H9 (cell line): ENCODE data around the gene EPHB6. TPM values are rescaled to one million over a fixed set of nuclear protein-coding genes. Genes with fewer than 3 reads are reported as not detected.

Source experiments
- DNase-seq: peaks from one replicate; pipeline ENCODE4 v3.0.0-alpha.2; 2017
- H2AFZ ChIP-seq: one replicate; pipeline ENCODE4 v1.6.1; 2013; ENCODE audit warnings: mild to moderate bottlenecking, low read length, control low read depth, moderate library complexity
- H2AK5ac ChIP-seq: 2 replicates; pipeline ENCODE4 v1.6.1; 2013; ENCODE audit warnings: low read length, control low read depth, mixed read lengths; ENCODE audit not compliant: insufficient read length
- H2BK120ac ChIP-seq: one replicate; pipeline ENCODE4 v1.6.1; 2013; ENCODE audit warnings: low read depth, mild to moderate bottlenecking, low read length, control low read depth, inconsistent platforms; ENCODE audit not compliant: poor library complexity, severe bottlenecking
- H2BK12ac ChIP-seq: 2 replicates; pipeline ENCODE4 v1.6.1; 2013; ENCODE audit warnings: low read length, control low read depth, mixed read lengths, low read depth; ENCODE audit not compliant: insufficient read length
- H2BK15ac ChIP-seq: 2 replicates; pipeline ENCODE4 v1.6.1; 2013; ENCODE audit warnings: low read depth, low read length, control low read depth
- H2BK20ac ChIP-seq: one replicate; pipeline ENCODE4 v1.6.1; 2013; ENCODE audit warnings: low read depth, mild to moderate bottlenecking, low read length, control low read depth, inconsistent platforms; ENCODE audit not compliant: poor library complexity, severe bottlenecking
- H2BK5ac ChIP-seq: 2 replicates; pipeline ENCODE4 v1.6.1; 2013; ENCODE audit warnings: low read length, control low read depth, mixed read lengths; ENCODE audit not compliant: insufficient read length
- H3K14ac ChIP-seq: 2 replicates; pipeline ENCODE4 v1.6.1; 2013; ENCODE audit warnings: low read length, control low read depth; ENCODE audit not compliant: insufficient read depth
- H3K18ac ChIP-seq: 2 replicates; pipeline ENCODE4 v1.6.1; 2013; ENCODE audit warnings: low read depth, mild to moderate bottlenecking, mixed read lengths, low read length, control low read depth; ENCODE audit not compliant: insufficient read length
- H3K23ac ChIP-seq: 2 replicates; pipeline ENCODE4 v1.6.1; 2013; ENCODE audit warnings: low read length, control low read depth, mixed read lengths, low read depth; ENCODE audit not compliant: insufficient read length
- H3K23me2 ChIP-seq: 2 replicates; pipeline ENCODE4 v1.6.1; 2013; ENCODE audit warnings: low read depth, mild to moderate bottlenecking, mixed read lengths, low read length, control low read depth; ENCODE audit not compliant: insufficient read length, poor library complexity, severe bottlenecking
- H3K27ac ChIP-seq: 2 replicates; pipeline ENCODE4 v1.5.1; 2013; ENCODE audit warnings: low read length, control low read depth, mixed read lengths, low read depth; ENCODE audit not compliant: insufficient read length
- H3K27me3 ChIP-seq: 2 replicates; pipeline ENCODE4 v1.6.1; 2013; ENCODE audit warnings: low read length, control low read depth, inconsistent platforms; ENCODE audit not compliant: insufficient read depth
- H3K4ac ChIP-seq: 2 replicates; pipeline ENCODE4 v1.6.1; 2013; ENCODE audit warnings: low read depth, mild to moderate bottlenecking, control low read depth, inconsistent platforms, low read length, moderate library complexity
- H3K4me1 ChIP-seq: 2 replicates; pipeline ENCODE4 v1.6.1; 2013; ENCODE audit warnings: low read length, control low read depth, inconsistent platforms; ENCODE audit not compliant: insufficient read depth
- H3K4me2 ChIP-seq: 2 replicates; pipeline ENCODE4 v1.6.1; 2013; ENCODE audit warnings: low read length, control low read depth, mixed read lengths; ENCODE audit not compliant: insufficient read length, insufficient read depth
- H3K56ac ChIP-seq: 2 replicates; pipeline ENCODE4 v1.6.1; 2013; ENCODE audit warnings: low read depth, mild to moderate bottlenecking, mixed read lengths, low read length, control low read depth; ENCODE audit not compliant: insufficient read length
- H3K79me1 ChIP-seq: 2 replicates; pipeline ENCODE4 v1.6.1; 2013; ENCODE audit warnings: low read depth, mild to moderate bottlenecking, moderate library complexity, low read length, control low read depth, inconsistent platforms; ENCODE audit not compliant: insufficient read depth, poor library complexity, severe bottlenecking
- H3K79me2 ChIP-seq: 2 replicates; pipeline ENCODE4 v1.6.1; 2013; ENCODE audit warnings: low read length, control low read depth, inconsistent platforms; ENCODE audit not compliant: insufficient read depth
- H3K9ac ChIP-seq: 2 replicates; pipeline ENCODE4 v1.6.1; 2013; ENCODE audit warnings: low read length, control low read depth, mixed read lengths; ENCODE audit not compliant: insufficient read length; ENCODE audit errors: extremely low read depth
- H3K9me3 ChIP-seq: one replicate; pipeline ENCODE4 v1.6.1; 2013; ENCODE audit warnings: low read depth, low read length, inconsistent platforms; ENCODE audit not compliant: control insufficient read depth
- H3T11ph ChIP-seq: one replicate; pipeline ENCODE4 v1.6.1; 2013; ENCODE audit warnings: mild to moderate bottlenecking, low read length, control low read depth, inconsistent platforms
- H4K20me1 ChIP-seq: one replicate; pipeline ENCODE4 v1.6.1; 2013; ENCODE audit not compliant: control insufficient read depth, insufficient read length, insufficient read depth
- H4K5ac ChIP-seq: 2 replicates; pipeline ENCODE4 v1.6.1; 2013; ENCODE audit warnings: low read depth, mild to moderate bottlenecking, mixed read lengths, low read length, control low read depth; ENCODE audit not compliant: insufficient read length
- H4K8ac ChIP-seq: replicated peaks from 2 replicates; pipeline ENCODE4 v1.6.1; 2013; ENCODE audit warnings: low read length, control low read depth, mixed read lengths, low read depth; ENCODE audit not compliant: insufficient read length
- H4K91ac ChIP-seq: 2 replicates; pipeline ENCODE4 v1.6.1; 2013; ENCODE audit warnings: low read depth, mild to moderate bottlenecking, moderate library complexity, mixed read lengths, low read length, control low read depth; ENCODE audit not compliant: insufficient read length
- H3K27ac Mint-ChIP-seq, 3 experiments: 2 replicates in 2 of 3; 3 replicates in 1 of 3; pipeline ENCODE4 v1.8.0; 2020 to 2021; ENCODE audit warnings: mixed read lengths in 3 of 3, mild to moderate bottlenecking in 1 of 3, moderate library complexity in 1 of 3
- H3K27me3 Mint-ChIP-seq: 2 replicates; pipeline ENCODE4 v1.8.0; 2021; ENCODE audit warnings: low read depth, mild to moderate bottlenecking, moderate library complexity, mixed read lengths
- H3K36me3 Mint-ChIP-seq, 3 experiments: 2 replicates in 2 of 3; 3 replicates in 1 of 3; pipeline ENCODE4 v1.8.0; 2020 to 2021; ENCODE audit warnings: low read depth in 3 of 3, mixed read lengths in 3 of 3; ENCODE audit not compliant: insufficient read depth in 1 of 3
- H3K4me1 Mint-ChIP-seq, 2 experiments: 2 replicates each; pipeline ENCODE4 v1.8.0; 2020; ENCODE audit warnings: mixed read lengths in 2 of 2
- H3K4me3 Mint-ChIP-seq, 2 experiments: 2 replicates in 1 of 2; 3 replicates in 1 of 2; pipeline ENCODE4 v1.8.0; 2020 to 2021; ENCODE audit warnings: mild to moderate bottlenecking in 2 of 2, mixed read lengths in 2 of 2, moderate library complexity in 1 of 2
- H3K9me3 Mint-ChIP-seq, 2 experiments: 2 replicates in 1 of 2; 3 replicates in 1 of 2; pipeline ENCODE4 v1.8.0; 2020; ENCODE audit warnings: mild to moderate bottlenecking in 2 of 2, mixed read lengths in 2 of 2, moderate library complexity in 1 of 2
- WGBS: extraction: QIAGEN DNeasy Blood & Tissue Kit; methylation state at CpG from one replicate; pipeline ENCODE4 v1.1.7; 2013; ENCODE audit warnings: missing lambda C conversion rate, low lambda C conversion rate, mixed read lengths; ENCODE audit not compliant: insufficient read length; ENCODE audit errors: extremely low coverage; 5-methylcytosine and 5-hydroxymethylcytosine counted together
- total RNA-seq: library from RNA; stranded (reverse); gene quantifications from 2 replicates; pipeline ENCODE4 v1.2.1, GENCODE V29; 2021
- TF ChIP-seq, protein P1 (sequence below): fragments of 200-600 bp; sonication (generic); conservative IDR thresholded peaks from 3 replicates; pipeline ENCODE4 v1.8.0; 2021; ENCODE audit warnings: antibody characterized with exemption, mild to moderate bottlenecking

The EPHB6 gene
- total RNA-seq, 1 experiment from 2014 or later = 9.7 TPM

DNA sequence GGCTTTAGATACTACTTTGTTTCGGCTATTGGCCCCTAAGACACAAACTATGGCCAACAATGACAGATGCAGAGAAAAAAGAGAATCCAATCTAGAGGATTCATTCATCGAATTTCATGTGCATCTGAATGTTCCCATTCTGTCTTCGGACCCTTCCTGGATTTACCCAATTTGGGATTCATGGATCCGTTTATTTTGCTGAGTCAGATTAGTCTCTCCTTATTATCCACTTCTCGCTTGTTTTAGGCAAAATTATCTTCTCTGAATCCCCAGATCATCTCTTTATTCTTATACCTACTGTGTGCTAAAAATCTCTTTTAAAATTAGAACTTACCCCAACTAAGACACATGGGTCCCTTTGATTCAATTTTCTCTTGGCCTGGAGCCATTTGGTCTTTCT is 24.2 kb downstream of the EPHB6 start:
- Mint-ChIP-seq H3K4me1 (no peaks in the 10 kb centered on the region), H3K27ac (no peak overlapping the region), H3K4me3 (no peak overlapping the region), H3K27me3 (peaks cover 12% of the 10 kb centered on the region), H3K9me3 (peaks cover 0 to 6% of the 10 kb centered on the region in 2 experiments; a peak in 1 of 5 replicates), H3K36me3 (peaks cover 0 to 2% (median under 1%) of the 10 kb centered on the region in 3 experiments; a peak in 2 of 7 replicates)
- no peak overlapping the region for H3K27ac ChIP-seq
- H4K5ac ChIP-seq = no peak overlapping the region
- no peak overlapping the region for H2AK5ac ChIP-seq
- H3K4ac ChIP-seq = no peak overlapping the region
- TF ChIP-seq, protein P1, sequence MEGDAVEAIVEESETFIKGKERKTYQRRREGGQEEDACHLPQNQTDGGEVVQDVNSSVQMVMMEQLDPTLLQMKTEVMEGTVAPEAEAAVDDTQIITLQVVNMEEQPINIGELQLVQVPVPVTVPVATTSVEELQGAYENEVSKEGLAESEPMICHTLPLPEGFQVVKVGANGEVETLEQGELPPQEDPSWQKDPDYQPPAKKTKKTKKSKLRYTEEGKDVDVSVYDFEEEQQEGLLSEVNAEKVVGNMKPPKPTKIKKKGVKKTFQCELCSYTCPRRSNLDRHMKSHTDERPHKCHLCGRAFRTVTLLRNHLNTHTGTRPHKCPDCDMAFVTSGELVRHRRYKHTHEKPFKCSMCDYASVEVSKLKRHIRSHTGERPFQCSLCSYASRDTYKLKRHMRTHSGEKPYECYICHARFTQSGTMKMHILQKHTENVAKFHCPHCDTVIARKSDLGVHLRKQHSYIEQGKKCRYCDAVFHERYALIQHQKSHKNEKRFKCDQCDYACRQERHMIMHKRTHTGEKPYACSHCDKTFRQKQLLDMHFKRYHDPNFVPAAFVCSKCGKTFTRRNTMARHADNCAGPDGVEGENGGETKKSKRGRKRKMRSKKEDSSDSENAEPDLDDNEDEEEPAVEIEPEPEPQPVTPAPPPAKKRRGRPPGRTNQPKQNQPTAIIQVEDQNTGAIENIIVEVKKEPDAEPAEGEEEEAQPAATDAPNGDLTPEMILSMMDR = no peak
- H4K8ac ChIP-seq = no peak overlapping the region
- no peaks in the 10 kb centered on the region for H3K27me3 ChIP-seq
- H4K20me1 ChIP-seq = no peaks in the 10 kb centered on the region
- no CpG with 5 or more reads among the region's 5 CpGs for WGBS
- no peak overlapping the region for H3K14ac ChIP-seq
- no peak overlapping the region for H3K18ac ChIP-seq
- H2BK12ac ChIP-seq = no peak overlapping the region
- no peak for DNase-seq
- no peak overlapping the region for H2BK15ac ChIP-seq
- no peak overlapping the region for H3K56ac ChIP-seq
- H2BK120ac ChIP-seq = no peak overlapping the region
- no peak overlapping the region for H3K23ac ChIP-seq
- H2AFZ ChIP-seq = no peak overlapping the region
- H3K9ac ChIP-seq = no peak overlapping the region
- H3K4me1 ChIP-seq = no peaks in the 10 kb centered on the region
- H3K9me3 ChIP-seq = no peaks in the 10 kb centered on the region
- H3T11ph ChIP-seq = no peak overlapping the region
- no peaks in the 10 kb centered on the region for H3K23me2 ChIP-seq
- H3K4me2 ChIP-seq = no peak overlapping the region
- H3K79me2 ChIP-seq = no peaks in the 10 kb centered on the region
- H4K91ac ChIP-seq = no peak overlapping the region
- H2BK5ac ChIP-seq = no peak overlapping the region
- H3K79me1 ChIP-seq = no peaks in the 10 kb centered on the region
- H2BK20ac ChIP-seq = no peak overlapping the region
